Lung (tissue), 12 donors: ENCODE results near the gene BCORL1. TPM values are rescaled to one million over a fixed set of nuclear protein-coding genes. Genes with fewer than 3 reads are reported as not detected.

Experiments
- ATAC-seq: fragments of 200-7000 bp; cut with Tn5 transposase; one replicate; pipeline ENCODE4 v1.9.1; 2020; ENCODE audit warnings: moderate number of reproducible peaks; ENCODE audit not compliant: insufficient read depth, low FRiP score
- DNase-seq, 3 donors: peaks; one replicate each; pipeline ENCODE4 v3.0.0-alpha.2; 2013 to 2017
- H3K27ac ChIP-seq, 2 donors: one replicate each; pipeline ENCODE4 v1.5.1; 2013; ENCODE audit warnings: mild to moderate bottlenecking in 2 of 2, moderate library complexity in 2 of 2, control low read depth in 1 of 2, inconsistent platforms in 1 of 2, low read depth in 1 of 2, low read length in 1 of 2
- H3K27me3 ChIP-seq, 3 donors: one replicate each; pipeline ENCODE4 v1.5.1; 2013; ENCODE audit warnings: low read length in 2 of 3; ENCODE audit not compliant: control insufficient read depth in 3 of 3, insufficient read depth in 3 of 3
- H3K36me3 ChIP-seq, 4 donors: one replicate each; pipeline ENCODE4 v1.5.1; 2013; ENCODE audit warnings: low read length in 4 of 4, mild to moderate bottlenecking in 1 of 4, moderate library complexity in 1 of 4; ENCODE audit not compliant: control insufficient read depth in 4 of 4, insufficient read depth in 4 of 4
- H3K4me1 ChIP-seq, 5 donors: one replicate each; pipeline ENCODE4 v1.5.1; 2013; ENCODE audit warnings: low read length in 5 of 5, mild to moderate bottlenecking in 2 of 5, moderate library complexity in 1 of 5; ENCODE audit not compliant: control insufficient read depth in 5 of 5, insufficient read depth in 5 of 5
- H3K4me3 ChIP-seq: one replicate; pipeline ENCODE4 v1.5.1; 2013; ENCODE audit warnings: mild to moderate bottlenecking, control low read depth, moderate library complexity
- H3K9ac ChIP-seq, 2 donors: one replicate each; pipeline ENCODE4 v1.5.1; 2013; ENCODE audit warnings: low read length in 2 of 2, control low read depth in 1 of 2; ENCODE audit not compliant: insufficient read depth in 1 of 2
- H3K9me3 ChIP-seq, 4 donors: one replicate each; pipeline ENCODE4 v1.5.1; 2013; ENCODE audit warnings: low read length in 3 of 4, mild to moderate bottlenecking in 1 of 4, moderate library complexity in 1 of 4; ENCODE audit not compliant: control insufficient read depth in 4 of 4, insufficient read depth in 3 of 4
- CTCF ChIP-seq: IDR thresholded peaks from 2 replicates; pipeline ENCODE4 v1.5.1; 2012; ENCODE audit warnings: mild to moderate bottlenecking; ENCODE audit errors: control extremely low read depth, extremely low read depth
- WGBS, 2 donors: extraction: QIAGEN DNeasy Blood & Tissue Kit; methylation state at CpG; one replicate each; pipeline ENCODE4 v1.1.7; 2013; 5-methylcytosine and 5-hydroxymethylcytosine counted together
- polyA plus RNA-seq, 2 donors: library from polyadenylated mRNA; stranded (reverse); fragments of 200-250 nt; gene quantifications; one replicate each; pipeline ENCODE4 v1.2.1, GENCODE V29; 2013
- total RNA-seq, 2 donors: library from RNA; depleted of rRNA in 1 of 2; stranded (reverse); fragments of >200 nt in 1 of 2; gene quantifications; one replicate each; pipeline ENCODE4 v1.2.1, GENCODE V29; 2014 to 2021
- donor health status: control.
- donor health status: control.
- donor health status: Bipolar disorder and iron deficiency.
- donor health status: healthy.
- donor health status: DM: yes; HTN: yes; CAD: no.

Gene BCORL1
- total and polyA plus RNA-seq, 4 donors = 2.3 to 11.8 (median 7.0) TPM

- TF ChIP-seq CTCF = no peak
- H3K9ac ChIP-seq = no peak overlapping the region
- WGBS, 2 donors = 27 to 40% methylated on average over 15 to 35 of the region's 35 CpGs
- peaks cover 0 to 10% (median 0%) of the 10 kb centered on the region in 3 donors for H3K27me3 ChIP-seq
- no peak for ATAC-seq
- no peaks in the 10 kb centered on the region for H3K36me3 ChIP-seq
- H3K27ac ChIP-seq = peak overlapping the region in 1 of 2 donors; percentile 10
- H3K4me1 ChIP-seq = no peaks in the 10 kb centered on the region
- no peak overlapping the region for H3K4me3 ChIP-seq
- DNase-seq = peak in 2 of 3 donors; percentile 21 to 34
- peaks cover 0 to under 1% (median 0%) of the 10 kb centered on the region in 4 donors for H3K9me3 ChIP-seq
These were observed 3.1 kb upstream of the BCORL1 start for GRCh38 chrX:129979207-129979920.

GRCh38 chrX:129980001-129980401 is 2.4 kb upstream of the BCORL1 start:
- 0 to 50% methylated on average over 1 to 32 of the region's 32 CpGs for WGBS, 2 donors
- TF ChIP-seq CTCF = no peak
- H3K4me3 ChIP-seq = no peak overlapping the region

GRCh38 chrX:129980540-129981199 is 1.8 kb upstream of the BCORL1 start:
- 0 to 36% methylated on average over 25 to 79 of the region's 79 CpGs for WGBS, 2 donors
- H3K36me3 ChIP-seq = no peaks in the 10 kb centered on the region
- H3K27me3 ChIP-seq = peaks cover 0 to 10% (median 0%) of the 10 kb centered on the region in 3 donors
- TF ChIP-seq CTCF = no peak
- peaks cover 0 to 2% (median 0%) of the 10 kb centered on the region in 4 donors for H3K9me3 ChIP-seq
- ATAC-seq = peak; percentile 6
- no peak overlapping the region for H3K9ac ChIP-seq
- peaks cover 0 to 5% (median 0%) of the 10 kb centered on the region in 5 donors for H3K4me1 ChIP-seq
- DNase-seq = peak; percentile 28 to 47 (median 44)
- peak overlapping the region; percentile 34 for H3K4me3 ChIP-seq
- peak overlapping the region in 1 of 2 donors; percentile 76 for H3K27ac ChIP-seq

More at GRCh38 chrX:129980001-129980401, 2.4 kb upstream of the BCORL1 start:
- H3K27ac ChIP-seq = no peak overlapping the region
- H3K36me3 ChIP-seq = no peaks in the 10 kb centered on the region
- H3K9ac ChIP-seq = no peak overlapping the region
- peaks cover 0 to 10% (median 0%) of the 10 kb centered on the region in 3 donors for H3K27me3 ChIP-seq
- H3K9me3 ChIP-seq = peaks cover 0 to 2% (median 0%) of the 10 kb centered on the region in 4 donors
- ATAC-seq = peak; percentile 20
- peak in 1 of 3 donors; percentile 32 for DNase-seq
- peaks cover 0 to 4% (median 0%) of the 10 kb centered on the region in 5 donors for H3K4me1 ChIP-seq
